Stimulated activated CD4-positive, alpha-beta T cell treated with anti-CD3 and anti-CD28 coated beads, TNF-alpha, amount 100 ng/mL, for 24 hours (primary cell): ENCODE data around the gene GPNMB.
"Not testable (repeated sequence)": the region's sequence is repeated elsewhere in the genome, so short reads cannot be mapped to it uniquely, and the experiment has no call there.

Source experiments
- DNase-seq, 3 experiments: peaks; one replicate each; pipeline ENCODE4 v3.0.0-alpha.2; 2020; ENCODE audit warnings: low read depth in 3 of 3

The GPNMB gene

GRCh38 chr7:23246555-23246954, at the start of gene GPNMB:
TSS of gene GPNMB (plus strand) at chr7:23246775. CDS start at chr7:23246858, 83 bp downstream.
- no peak for DNase-seq

- DNase-seq = not testable (repeated sequence)
These were observed 48.8 kb upstream of the GPNMB start for GRCh38 chr7:23197745-23198144.

- no peak for DNase-seq
These were observed 46.2 kb upstream of the GPNMB start for GRCh38 chr7:23200331-23200730.

- DNase-seq = no peak
These were observed 42.3 kb upstream of the GPNMB start for GRCh38 chr7:23204241-23204640.

GRCh38 chr7:23205577-23205908, 41.0 kb upstream of the GPNMB start:
- DNase-seq = no peak

- DNase-seq = no peak
These were observed 40.4 kb upstream of the GPNMB start for GRCh38 chr7:23205909-23206767.

- DNase-seq = no peak
These were observed 39.6 kb upstream of the GPNMB start for GRCh38 chr7:23207021-23207420.

- no peak for DNase-seq
These were observed 38.7 kb upstream of the GPNMB start for GRCh38 chr7:23207884-23208283.

- no peak for DNase-seq
These were observed 38.3 kb upstream of the GPNMB start for GRCh38 chr7:23208316-23208715.

GRCh38 chr7:23210506-23210905, 36.1 kb upstream of the GPNMB start:
- no peak for DNase-seq

GRCh38 chr7:23211589-23211988, 35.0 kb upstream of the GPNMB start:
- no peak for DNase-seq

GRCh38 chr7:23212395-23212794, 34.2 kb upstream of the GPNMB start:
- no peak for DNase-seq

GRCh38 chr7:23212841-23213240, 33.7 kb upstream of the GPNMB start:
- DNase-seq = no peak

- no peak for DNase-seq
These were observed 32.8 kb upstream of the GPNMB start for GRCh38 chr7:23213755-23214154.

GRCh38 chr7:23214423-23214822, 32.2 kb upstream of the GPNMB start:
- no peak for DNase-seq

- DNase-seq = no peak
These were observed 31.6 kb upstream of the GPNMB start for GRCh38 chr7:23214938-23215337.

GRCh38 chr7:23216021-23216420, 30.6 kb upstream of the GPNMB start:
- no peak for DNase-seq

GRCh38 chr7:23218196-23218595, 28.4 kb upstream of the GPNMB start:
- no peak for DNase-seq

- no peak for DNase-seq
These were observed 25.8 kb upstream of the GPNMB start for GRCh38 chr7:23220690-23221305.

GRCh38 chr7:23222439-23223030, 24.0 kb upstream of the GPNMB start:
- DNase-seq = no peak

GRCh38 chr7:23224364-23224763, 22.2 kb upstream of the GPNMB start:
- not testable (repeated sequence) for DNase-seq

- no peak for DNase-seq
These were observed 19.6 kb upstream of the GPNMB start for GRCh38 chr7:23226844-23227450.

GRCh38 chr7:23228412-23228811, 18.2 kb upstream of the GPNMB start:
- DNase-seq = no peak
